GM12878 (cell line): ENCODE results near the gene GPX7. TPM values are rescaled to one million over a fixed set of nuclear protein-coding genes. Genes with fewer than 3 reads are reported as not detected.

Experiments
- ATAC-seq: fragments of 200-7000 bp; cut with Tn5 transposase; 3 replicates; pipeline ENCODE4 v1.9.1; 2020; ENCODE audit warnings: mild to moderate bottlenecking, moderate library complexity
- BruUV-seq: library from RNA; stranded (reverse); fragments of 400-500 nt; replicated peaks from 2 replicates; lab custom pipeline; 2021; lab: Mats Ljungman, UMichigan
- CTCF ChIA-PET: fragments of 300-600 bp; sonication (Branson Sonifier 250); formaldehyde crosslinking; extraction: SDS; loops from one replicate; lab custom pipeline; 2021; ENCODE audit warnings: inconsistent platforms; lab: Yijun Ruan, JAX
- POLR2A ChIA-PET: fragments of 350-600 bp; formaldehyde crosslinking; extraction: SDS; loops from one replicate; lab custom pipeline; 2021; ENCODE audit warnings: inconsistent platforms; lab: Charles Lee
- RAD21 ChIA-PET: fragments of 300-600 bp; sonication (Branson Sonifier 250); formaldehyde crosslinking; loops from one replicate; lab custom pipeline; 2023; ENCODE audit warnings: antibody characterized with exemption; ENCODE audit not compliant: unreplicated experiment; lab: Charles Lee
- SMC1A ChIA-PET: fragments of 300-600 bp; sonication (Branson Sonifier 250); formaldehyde crosslinking; loops from one replicate; lab custom pipeline; 2023; ENCODE audit not compliant: unreplicated experiment, uncharacterized antibody; lab: Charles Lee
- DNase-seq: peaks from one replicate; pipeline ENCODE4 v3.0.0-alpha.2; 2011; ENCODE audit warnings: low read depth, low spot score
- FAIRE-seq: peaks from 3 replicates; lab custom pipeline; 2011; peaks lifted over from hg19 to GRCh38; lab: Jason Lieb, UNC
- H2AFZ ChIP-seq: 2 replicates; pipeline ENCODE4 v1.6.0; 2011; ENCODE audit warnings: low read depth, low read length, control low read depth; ENCODE audit not compliant: control insufficient read depth
- H3K27ac ChIP-seq: 2 replicates; pipeline ENCODE4 v1.5.1; 2011; ENCODE audit warnings: control low read depth; ENCODE audit not compliant: control insufficient read depth, insufficient read depth
- H3K27me3 ChIP-seq, 2 experiments: replicated peaks in 1 of 2; 2 replicates each; pipeline versions ENCODE4 v1.6.0 to v1.6.1; 2011; ENCODE audit warnings: low read length in 1 of 2; ENCODE audit not compliant: control insufficient read depth in 2 of 2, insufficient read depth in 2 of 2
- H3K36me3 ChIP-seq, 2 experiments: 2 replicates each; pipeline ENCODE4 v1.5.1; 2011; ENCODE audit warnings: low read length in 1 of 2; ENCODE audit not compliant: control insufficient read depth in 2 of 2, insufficient read depth in 2 of 2
- H3K4me1 ChIP-seq: 2 replicates; pipeline ENCODE4 v1.6.1; 2011; ENCODE audit warnings: mild to moderate bottlenecking, low read length, moderate library complexity, mixed read lengths; ENCODE audit not compliant: control insufficient read depth, insufficient read depth
- H3K4me2 ChIP-seq: 2 replicates; pipeline ENCODE4 v1.6.0; 2011; ENCODE audit warnings: control low read depth; ENCODE audit not compliant: control insufficient read depth, insufficient read depth
- H3K4me3 ChIP-seq: fragments of 200-600 bp; sonication (generic); 2 replicates; pipeline ENCODE4 v1.5.1; 2016
- H3K79me2 ChIP-seq: 2 replicates; pipeline ENCODE4 v1.6.0; 2011; ENCODE audit warnings: low read length; ENCODE audit not compliant: control insufficient read depth, insufficient read depth
- H3K9ac ChIP-seq: 2 replicates; pipeline ENCODE4 v1.8.0; 2011; ENCODE audit warnings: low read length, control low read depth, mixed read lengths; ENCODE audit not compliant: control insufficient read depth, insufficient read depth
- H3K9me3 ChIP-seq: replicated peaks from 3 replicates; pipeline ENCODE4 v1.5.1; 2011; ENCODE audit warnings: mild to moderate bottlenecking, low read length; ENCODE audit not compliant: control insufficient read depth, insufficient read depth
- H4K20me1 ChIP-seq: 2 replicates; pipeline ENCODE4 v1.6.0; 2011; ENCODE audit not compliant: control insufficient read depth, insufficient read depth
- CEBPZ ChIP-seq: fragments of 150-350 bp; IDR thresholded peaks from 2 replicates; pipeline ENCODE4 v1.6.1; 2016; ENCODE audit warnings: low read depth, low read length
- E4F1 ChIP-seq: fragments of 450-650 bp; IDR thresholded peaks from 2 replicates; pipeline ENCODE4 v1.6.1; 2018; ENCODE audit warnings: borderline replicate concordance, mild to moderate bottlenecking; ENCODE audit not compliant: partially characterized antibody
- GABPA ChIP-seq: IDR thresholded peaks from 2 replicates; pipeline ENCODE4 v1.6.1; 2014; ENCODE audit warnings: antibody characterized with exemption, low read depth, mild to moderate bottlenecking, inconsistent platforms
- HDAC2 ChIP-seq: fragments of 200-600 bp; sonication (generic); IDR thresholded peaks from 2 replicates; pipeline ENCODE4 v1.6.1; 2017
- IRF4 ChIP-seq: IDR thresholded peaks from 2 replicates; pipeline ENCODE4 v1.6.1; 2011; ENCODE audit warnings: low read depth, low read length
- LARP7 ChIP-seq: fragments of 450-650 bp; IDR thresholded peaks from 2 replicates; pipeline ENCODE4 v1.6.1; 2017; ENCODE audit warnings: mild to moderate bottlenecking
- MEF2B ChIP-seq: fragments of 450-650 bp; IDR thresholded peaks from 2 replicates; pipeline ENCODE4 v1.6.1; 2018; ENCODE audit warnings: mild to moderate bottlenecking, moderate library complexity; ENCODE audit not compliant: partially characterized antibody, poor library complexity, severe bottlenecking
- POLR2A ChIP-seq: IDR thresholded peaks from 2 replicates; pipeline ENCODE4 v1.6.1; 2011; ENCODE audit warnings: low read depth, mild to moderate bottlenecking, low read length
- SMAD1 ChIP-seq: fragments of 450-650 bp; IDR thresholded peaks from 2 replicates; pipeline ENCODE4 v1.6.1; 2018; ENCODE audit warnings: mild to moderate bottlenecking, low read depth; ENCODE audit not compliant: partially characterized antibody
- TCF12 ChIP-seq: IDR thresholded peaks from 2 replicates; pipeline ENCODE4 v1.6.1; 2011; ENCODE audit warnings: low read depth, mild to moderate bottlenecking, low read length
- TCF7 ChIP-seq: IDR thresholded peaks from 2 replicates; pipeline ENCODE4 v1.6.1; 2014; ENCODE audit warnings: antibody characterized with exemption, borderline replicate concordance
- ZNF24 ChIP-seq: fragments of 450-650 bp; IDR thresholded peaks from 2 replicates; pipeline ENCODE4 v1.6.1; 2017; ENCODE audit warnings: antibody characterized with exemption, mild to moderate bottlenecking
- ZNF622 ChIP-seq: fragments of 450-650 bp; IDR thresholded peaks from 2 replicates; pipeline ENCODE4 v1.6.1; 2017; ENCODE audit warnings: mild to moderate bottlenecking, inconsistent platforms
- ZZZ3 ChIP-seq: IDR thresholded peaks from 2 replicates; pipeline ENCODE4 v1.6.1; 2011; ENCODE audit warnings: low read depth; ENCODE audit not compliant: control insufficient read depth, insufficient read length
- WGBS: methylation state at CpG from one replicate; pipeline ENCODE4 v1.1.6; 2016; ENCODE audit warnings: low lambda C conversion rate; ENCODE audit not compliant: insufficient replicate concordance, insufficient coverage; ENCODE audit errors: missing lambda C conversion rate; 5-methylcytosine and 5-hydroxymethylcytosine counted together
- in situ Hi-C: fragments of 300-500 bp; cut with MboI; formaldehyde crosslinking; loops from 9 replicates; pipeline ENCODE4 v1.14.3; 2018; ENCODE audit warnings: mixed read lengths
- intact Hi-C: fragments of 100-400 bp; cut with micrococcal nuclease; formaldehyde crosslinking; loops from one replicate; pipeline ENCODE4 v1.14.2; 2022; ENCODE audit not compliant: unreplicated experiment
- polyA plus RNA-seq, 11 experiments: library from polyadenylated mRNA; depleted of rRNA in 4 of 11; unstranded in 6 of 11; stranded (reverse) in 5 of 11; fragments of >200 nt; fragmentation: Nextera tagmentation in 4 of 11; fragmentation: Illumina TruSeq in 1 of 11; extraction: Ambion mirVana in 4 of 11; extraction: Trizol in 1 of 11; gene quantifications; 1 replicate in 1 of 11; 2 replicates in 10 of 11; pipeline versions ENCODE4 v1.2.1 to v1.2.3, GENCODE V29; 2011 to 2016; ENCODE audit warnings: inconsistent platforms in 2 of 11, missing spikeins in 2 of 11, low read depth in 1 of 11
- total RNA-seq, 4 experiments: library from RNA; depleted of rRNA in 3 of 4; stranded (reverse); fragments of >200 nt in 3 of 4; fragmentation: Illumina TruSeq in 1 of 4; extraction: Trizol in 1 of 4; gene quantifications; 2 replicates each; pipeline versions ENCODE4 v1.2.1 to v1.2.3, GENCODE V29; 2013 to 2021

GPX7 gene
- total and polyA plus RNA-seq, 10 of the 15 experiments (the other 5 are each of a cell fraction or from before 2014, with no cell fraction given): 1.9 to 4.2 (median 2.5) TPM; not detected in 1

GRCh38 chr1:52623812-52624211, 21.6 kb downstream of the GPX7 start:
- no peaks in the 10 kb centered on the region for H4K20me1 ChIP-seq
- no peaks in the 10 kb centered on the region for H3K27me3 ChIP-seq
- in situ Hi-C loops: no loop called here
- ChIA-PET CTCF (no interaction called here), POLR2A (no interaction called here), SMC1A (no interaction called here), RAD21 (no interaction called here)
- H3K4me3 ChIP-seq: no peak overlapping the region
- H3K9ac ChIP-seq: no peak overlapping the region
- 41% methylated on average over 3 of the region's 3 CpGs for WGBS
- DNase-seq: no peak
- no peak for TF ChIP-seq SMAD1
- no peak for TF ChIP-seq TCF7
- no peak for TF ChIP-seq LARP7
- no peak for TF ChIP-seq MEF2B
- no peak for TF ChIP-seq IRF4
- TF ChIP-seq HDAC2: no peak
- H3K36me3 ChIP-seq: no peaks in the 10 kb centered on the region
- H3K27ac ChIP-seq: no peak overlapping the region
- intact Hi-C loops: no loop called here
- no peak for ATAC-seq
- no peak overlapping the region for H3K4me2 ChIP-seq
- H3K9me3 ChIP-seq: peaks cover 1% of the 10 kb centered on the region; the same call in 2 of the 3 replicates
- no TSS peak for BruUV-seq
- FAIRE-seq: no peak
- no peaks in the 10 kb centered on the region for H3K79me2 ChIP-seq
- H3K4me1 ChIP-seq: no peaks in the 10 kb centered on the region
- no peak overlapping the region for H2AFZ ChIP-seq

- intact Hi-C loops: no loop called here
- Histone ChIP-seq H4K20me1 (no peaks in the 10 kb centered on the region), H3K4me3 (no peak overlapping the region), H3K27me3 (peaks cover 0 to 2% of the 10 kb centered on the region in 2 experiments; a peak in 1 of 4 replicates), H3K79me2 (no peaks in the 10 kb centered on the region), H3K36me3 (no peaks in the 10 kb centered on the region), H3K9me3 (no peaks in the 10 kb centered on the region; the same call in 1 of the 3 replicates), H2AFZ (no peak overlapping the region), H3K4me1 (no peaks in the 10 kb centered on the region), H3K9ac (no peak overlapping the region), H3K4me2 (no peak overlapping the region), H3K27ac (no peak overlapping the region)
- ATAC-seq (no peak), DNase-seq (no peak), FAIRE-seq (no peak)
- WGBS: 100% methylated on average over 2 of the region's 2 CpGs
- ChIA-PET CTCF (interaction anchor here (0.6 kb wide), 1 partner anchor 25 kb away, joined by 3 read pairs; no protein-coding TSS in a partner anchor), SMC1A (interaction anchor here (0.7 kb wide), 1 partner anchor 191 kb away, joined by 3 read pairs; no protein-coding TSS in a partner anchor), POLR2A (interaction anchor here (0.7 kb wide), 2 partner anchors 65 to 164 kb away, joined by 3 to 7 read pairs; no protein-coding TSS in a partner anchor), RAD21 (interaction anchor here (1.0 kb wide), 1 partner anchor 59 kb away, joined by 4 read pairs; no protein-coding TSS in a partner anchor)
- in situ Hi-C loops: no loop called here
- BruUV-seq: no TSS peak
- TF ChIP-seq ZZZ3: no peak
- TF ChIP-seq GABPA: no peak
- no peak for TF ChIP-seq TCF12
- TF ChIP-seq POLR2A: no peak
- TF ChIP-seq E4F1: no peak
- no peak for TF ChIP-seq ZNF24
- TF ChIP-seq ZNF622: no peak
- no peak for TF ChIP-seq CEBPZ
These were observed 24.9 kb downstream of the GPX7 start for GRCh38 chr1:52627028-52627427.
